ENCODE results near the gene IL15. TPM values are rescaled to one million over a fixed set of nuclear protein-coding genes. Genes with fewer than 3 reads are reported as not detected.
A peak's percentile ranks its signal among the peaks of the same experiment; 100 is the strongest.
"Not testable (repeated sequence)": the region's sequence is repeated elsewhere in the genome, so short reads cannot be mapped to it uniquely, and the experiment has no call there.

IL15 gene
- total RNA-seq, 4 donors from 2014 or later, result 25.3 to 45.8 (median 29.0) TPM

GRCh38 chr4:141680060-141680459, 43.7 kb downstream of the IL15 start:
- intact Hi-C loops (cut with DNase I), result no loop called here
- H3K27ac ChIP-seq, result no peak overlapping the region
- no peaks in the 10 kb centered on the region for H3K9me3 ChIP-seq
- H3K4me3 ChIP-seq (replicated peaks in 1 of 3), result no peak overlapping the region
- H3K27me3 ChIP-seq, result no peaks in the 10 kb centered on the region
- no peak for DNase-seq
- H3K36me3 ChIP-seq, result no peaks in the 10 kb centered on the region
- H3K4me1 ChIP-seq, result no peaks in the 10 kb centered on the region
- no peak for TF ChIP-seq POLR2A (IDR thresholded peaks at IDR 0.05)
- TF ChIP-seq CTCF (IDR thresholded peaks at IDR 0.05), result no peak
- 82 to 92% methylated on average over 4 of the region's 4 CpGs for WGBS, 2 donors

GRCh38 chr4:141684785-141685184, 48.4 kb downstream of the IL15 start:
- 89 to 96% methylated on average over 3 of the region's 3 CpGs for WGBS, 2 donors
- no peak for TF ChIP-seq CTCF (IDR thresholded peaks at IDR 0.05)
- TF ChIP-seq POLR2A (IDR thresholded peaks at IDR 0.05), result no peak
- no peaks in the 10 kb centered on the region for H3K9me3 ChIP-seq

GRCh38 chr4:141686146-141686775, 49.9 kb downstream of the IL15 start:
- TF ChIP-seq POLR2A (IDR thresholded peaks at IDR 0.05), result no peak
- TF ChIP-seq CTCF (IDR thresholded peaks at IDR 0.05), result no peak
- Histone ChIP-seq H3K27ac (no peak overlapping the region), H3K27me3 (no peaks in the 10 kb centered on the region), H3K4me1 (no peaks in the 10 kb centered on the region), H3K9me3 (no peaks in the 10 kb centered on the region), H3K36me3 (no peaks in the 10 kb centered on the region), H3K4me3 (replicated peaks in 1 of 3) (no peak overlapping the region)
- 80 to 82% methylated on average over 8 of the region's 8 CpGs for WGBS, 2 donors
- DNase-seq, result no peak
- intact Hi-C loops (cut with DNase I), result no loop called here

More at GRCh38 chr4:141684785-141685184, 48.4 kb downstream of the IL15 start:
- intact Hi-C loops (cut with DNase I), result no loop called here
- Histone ChIP-seq H3K4me1 (no peaks in the 10 kb centered on the region), H3K27me3 (no peaks in the 10 kb centered on the region), H3K4me3 (replicated peaks in 1 of 3) (no peak overlapping the region), H3K36me3 (no peaks in the 10 kb centered on the region), H3K27ac (no peak overlapping the region)
- DNase-seq, result no peak

GRCh38 chr4:141686879-141687278, 50.5 kb downstream of the IL15 start:
- no peaks in the 10 kb centered on the region for H3K4me1 ChIP-seq
- H3K27ac ChIP-seq, result no peak overlapping the region
- no peaks in the 10 kb centered on the region for H3K36me3 ChIP-seq
- H3K9me3 ChIP-seq, result no peaks in the 10 kb centered on the region
- TF ChIP-seq CTCF (IDR thresholded peaks at IDR 0.05) (no peak), POLR2A (IDR thresholded peaks at IDR 0.05) (no peak)
- intact Hi-C loops (cut with DNase I), result no loop called here
- peak; percentile 10 to 15 for DNase-seq
- no peak overlapping the region for H3K4me3 ChIP-seq (replicated peaks in 1 of 3)
- H3K27me3 ChIP-seq, result no peaks in the 10 kb centered on the region

GRCh38 chr4:141689726-141690296, 53.4 kb downstream of the IL15 start:
- not testable (repeated sequence) for H3K9me3 ChIP-seq

GRCh38 chr4:141691247-141691646, 54.9 kb downstream of the IL15 start:
- H3K4me1 ChIP-seq; H3K36me3 ChIP-seq; H3K9me3 ChIP-seq; intact Hi-C loops (cut with DNase I); DNase-seq; H3K27ac ChIP-seq; H3K4me3 ChIP-seq (replicated peaks in 1 of 3); H3K27me3 ChIP-seq: not testable (repeated sequence)
- WGBS, 2 donors, result 88 to 100% methylated on average over 1 of the region's 1 CpG

More at GRCh38 chr4:141689726-141690296, 53.4 kb downstream of the IL15 start:
- H3K36me3 ChIP-seq; H3K4me3 ChIP-seq (replicated peaks in 1 of 3); DNase-seq; H3K4me1 ChIP-seq; H3K27me3 ChIP-seq; intact Hi-C loops (cut with DNase I); H3K27ac ChIP-seq: not testable (repeated sequence)
- 99 to 100% methylated on average over 2 to 16 of the region's 29 CpGs for WGBS, 2 donors
